Cardiac muscle cell (in vitro differentiated cells and primary cell): ENCODE results near the gene MGST2. TPM values are rescaled to one million over a fixed set of nuclear protein-coding genes. Genes with fewer than 3 reads are reported as not detected.

ENCODE experiments used
- DNase-seq, 2 donors: peaks; one replicate each; pipeline versions ENCODE4 v3.0.0 to v3.0.0-alpha.2; 2010 to 2017; ENCODE audit warnings: low read depth in 1 of 2, low spot score in 1 of 2
- H3K27ac ChIP-seq: fragments of 200-600 bp; sonication (generic); 2 replicates; pipeline ENCODE4 v1.5.1; 2016
- H3K27me3 ChIP-seq: fragments of 200-600 bp; sonication (generic); 2 replicates; pipeline ENCODE4 v1.6.0; 2016; ENCODE audit warnings: control low read depth
- H3K36me3 ChIP-seq: fragments of 200-600 bp; sonication (generic); 2 replicates; pipeline ENCODE4 v1.5.1; 2016; ENCODE audit warnings: control low read depth
- H3K4me1 ChIP-seq: fragments of 200-600 bp; sonication (generic); 2 replicates; pipeline ENCODE4 v1.8.1; 2017; ENCODE audit warnings: low read depth, mild to moderate bottlenecking, mixed run types
- H3K4me3 ChIP-seq: fragments of 200-600 bp; sonication (generic); 2 replicates; pipeline ENCODE4 v1.5.1; 2016; ENCODE audit warnings: mild to moderate bottlenecking
- H3K9me3 ChIP-seq: fragments of 200-600 bp; sonication (generic); 2 replicates; pipeline ENCODE4 v1.5.1; 2017; ENCODE audit warnings: low read depth, mild to moderate bottlenecking, control low read depth
- CTCF ChIP-seq: IDR thresholded peaks from 2 replicates; pipeline ENCODE4 v1.5.1; 2012; ENCODE audit warnings: low read depth, mild to moderate bottlenecking, low read length
- polyA plus RNA-seq: library from polyadenylated mRNA; unstranded; fragments of >200 nt; fragmentation: Nextera tagmentation; extraction: Ambion mirVana; gene quantifications from 2 replicates; pipeline ENCODE4 v1.2.1, GENCODE V29; 2016
- total RNA-seq: library from RNA; depleted of rRNA; stranded (reverse); fragments of >200 nt; gene quantifications from 2 replicates; pipeline ENCODE4 v1.2.3, GENCODE V29; 2016

Gene MGST2
- total and polyA plus RNA-seq, 2 experiments from 2014 or later, result 36.5 to 90.8 TPM

GRCh38 chr4:139674875-139675550 lies 9.4 kb downstream of the MGST2 start:
- Histone ChIP-seq H3K36me3 (peaks cover 15% of the 10 kb centered on the region), H3K27ac (no peak overlapping the region), H3K4me3 (no peak overlapping the region), H3K9me3 (no peaks in the 10 kb centered on the region), H3K27me3 (no peaks in the 10 kb centered on the region), H3K4me1 (no peaks in the 10 kb centered on the region)
- TF ChIP-seq CTCF, result no peak
- DNase-seq, result no peak

GRCh38 chr4:139675651-139676050 lies 10.0 kb downstream of the MGST2 start:
- Histone ChIP-seq H3K27me3 (no peaks in the 10 kb centered on the region), H3K4me1 (no peaks in the 10 kb centered on the region), H3K36me3 (peaks cover 15% of the 10 kb centered on the region), H3K27ac (no peak overlapping the region), H3K4me3 (no peak overlapping the region), H3K9me3 (no peaks in the 10 kb centered on the region)
- TF ChIP-seq CTCF, result no peak
- DNase-seq, result no peak

GRCh38 chr4:139676365-139676764 lies 10.7 kb downstream of the MGST2 start:
- H3K27ac ChIP-seq, result no peak overlapping the region
- H3K36me3 ChIP-seq, result peaks cover 15% of the 10 kb centered on the region
- H3K9me3 ChIP-seq, result no peaks in the 10 kb centered on the region
- H3K27me3 ChIP-seq, result no peaks in the 10 kb centered on the region
- H3K4me1 ChIP-seq, result no peaks in the 10 kb centered on the region
- TF ChIP-seq CTCF, result no peak
- no peak overlapping the region for H3K4me3 ChIP-seq
- DNase-seq, result no peak

GRCh38 chr4:139676913-139677585 lies 11.4 kb downstream of the MGST2 start:
- Histone ChIP-seq H3K27me3 (no peaks in the 10 kb centered on the region), H3K4me3 (no peak overlapping the region), H3K9me3 (no peaks in the 10 kb centered on the region), H3K36me3 (peaks cover 15% of the 10 kb centered on the region), H3K4me1 (no peaks in the 10 kb centered on the region), H3K27ac (no peak overlapping the region)
- no peak for DNase-seq
- no peak for TF ChIP-seq CTCF

- H3K36me3 ChIP-seq, result peaks cover 15% of the 10 kb centered on the region
- H3K4me3 ChIP-seq, result no peak overlapping the region
- no peaks in the 10 kb centered on the region for H3K9me3 ChIP-seq
- no peak for TF ChIP-seq CTCF
- DNase-seq, result no peak
- H3K27me3 ChIP-seq, result no peaks in the 10 kb centered on the region
- H3K27ac ChIP-seq, result peak overlapping the region; percentile 62
- H3K4me1 ChIP-seq, result peaks cover 24% of the 10 kb centered on the region
Observed at GRCh38 chr4:139682309-139682708, 16.7 kb downstream of the MGST2 start.
